ENCODE data around the gene MED12L. TPM values are rescaled to one million over a fixed set of nuclear protein-coding genes. Genes with fewer than 3 reads are reported as not detected.

MED12L gene
- 0.06 and 0.28 TPM in 2 replicates for polyA plus RNA-seq (2011; rRNA removed)
- 0.24 and 0.51 TPM in 2 replicates for polyA minus RNA-seq (2011; rRNA and poly(A)+ RNA removed)

GRCh38 chr3:151085227-151085888, at the start of gene MED12L:
Gene MED12L, plus strand, starts transcription at chr3:151085664. Its CDS starts 1,263 bp downstream, at chr3:151086927.
- peak within 1 kb of the TSS; percentile 50 for H3K4me3 ChIP-seq (ENCODE audit: low read depth, low read length)
- H3K27me3 ChIP-seq (ENCODE audit: control insufficient read depth, insufficient read depth, low read length) = peaks cover 18% of the 10 kb centered on the region
- CTCF ChIA-PET = interaction anchor here (0.6 to 2.1 kb wide), 11 partner anchors 11 to 319 kb away, joined by 3 to 13 read pairs (median 3); no protein-coding TSS in a partner anchor
- TF ChIP-seq CTCF (IDR thresholded peaks at IDR 0.05; ENCODE audit: insufficient read depth, low read depth, low read length) = no peak
- POLR2A ChIA-PET = interaction anchor here (0.7 to 0.8 kb wide), 2 partner anchors 19 to 48 kb away, joined by 3 to 18 read pairs; no protein-coding TSS in a partner anchor
- H3K36me3 ChIP-seq (ENCODE audit: control insufficient read depth, insufficient read depth, low read length) = no peaks in the 10 kb centered on the region
- peak; percentile 1 for DNase-seq (ENCODE audit: low read depth)

GRCh38 chr3:151037746-151038477, 47.6 kb upstream of the MED12L start:
- Histone ChIP-seq H3K36me3 (ENCODE audit: control insufficient read depth, insufficient read depth, low read length) (no peaks in the 10 kb centered on the region), H3K4me3 (ENCODE audit: low read depth, low read length) (no peak overlapping the region), H3K27me3 (ENCODE audit: control insufficient read depth, insufficient read depth, low read length) (no peaks in the 10 kb centered on the region)
- POLR2A ChIA-PET = interaction anchor here (1.0 kb wide), 1 partner anchor 48 kb away, joined by 18 read pairs; no protein-coding TSS in a partner anchor
- DNase-seq (ENCODE audit: low read depth) = peak; percentile 76
- CTCF ChIA-PET = no interaction called here
- TF ChIP-seq CTCF (IDR thresholded peaks at IDR 0.05; ENCODE audit: insufficient read depth, low read depth, low read length) = no peak

GRCh38 chr3:151044706-151045105, 40.8 kb upstream of the MED12L start:
- POLR2A ChIA-PET = no interaction called here
- CTCF ChIA-PET = interaction anchor here (0.9 kb wide), 1 partner anchor 42 kb away, joined by 3 read pairs; no protein-coding TSS in a partner anchor
- DNase-seq (ENCODE audit: low read depth) = no peak

GRCh38 chr3:151047636-151048035, 37.8 kb upstream of the MED12L start:
- H3K4me3 ChIP-seq (ENCODE audit: low read depth, low read length) = no peak overlapping the region
- TF ChIP-seq CTCF (IDR thresholded peaks at IDR 0.05; ENCODE audit: insufficient read depth, low read depth, low read length) = no peak
- no peak for DNase-seq (ENCODE audit: low read depth)
- H3K27me3 ChIP-seq (ENCODE audit: control insufficient read depth, insufficient read depth, low read length) = peaks cover under 1% of the 10 kb centered on the region; the same call in 1 of the 2 replicates
- ChIA-PET POLR2A (no interaction called here), CTCF (interaction anchor here (1.0 kb wide), 1 partner anchor 20 kb away, joined by 3 read pairs; no protein-coding TSS in a partner anchor)
- no peaks in the 10 kb centered on the region for H3K36me3 ChIP-seq (ENCODE audit: control insufficient read depth, insufficient read depth, low read length)

More at GRCh38 chr3:151044706-151045105, 40.8 kb upstream of the MED12L start:
- Histone ChIP-seq H3K4me3 (ENCODE audit: low read depth, low read length) (no peak overlapping the region), H3K36me3 (ENCODE audit: control insufficient read depth, insufficient read depth, low read length) (no peaks in the 10 kb centered on the region), H3K27me3 (ENCODE audit: control insufficient read depth, insufficient read depth, low read length) (no peaks in the 10 kb centered on the region)
- TF ChIP-seq CTCF (IDR thresholded peaks at IDR 0.05; ENCODE audit: insufficient read depth, low read depth, low read length) = no peak

GRCh38 chr3:151051533-151051932, 33.9 kb upstream of the MED12L start:
- TF ChIP-seq CTCF (IDR thresholded peaks at IDR 0.05; ENCODE audit: insufficient read depth, low read depth, low read length) = no peak
- Histone ChIP-seq H3K36me3 (ENCODE audit: control insufficient read depth, insufficient read depth, low read length) (no peaks in the 10 kb centered on the region), H3K4me3 (ENCODE audit: low read depth, low read length) (no peak overlapping the region), H3K27me3 (ENCODE audit: control insufficient read depth, insufficient read depth, low read length) (peaks cover 2% of the 10 kb centered on the region; the same call in 1 of the 2 replicates)
- ChIA-PET POLR2A (no interaction called here), CTCF (no interaction called here)
- DNase-seq (ENCODE audit: low read depth) = no peak
